ENCODE measurements around the gene CSNK1A1. TPM values are rescaled to one million over a fixed set of nuclear protein-coding genes. Genes with fewer than 3 reads are reported as not detected.
"Not testable (repeated sequence)": the region's sequence is repeated elsewhere in the genome, so short reads cannot be mapped to it uniquely, and the experiment has no call there.

CSNK1A1 gene
- 100 to 1,000 TPM; 169 to 203 TPM for total RNA-seq

- H3K4me3 Mint-ChIP-seq: peak within 1 kb of the TSS; percentile 95
- POLR2A ChIA-PET: interaction anchor here (0.5 to 3.3 kb wide), 8 partner anchors 11 to 206 kb away, joined by 3 to 31 read pairs (median 4); partner anchors contain the start of genes GRPEL2 and PCYOX1L
Measured at GRCh38 chr5:149551227-149552037, at the start of gene CSNK1A1. TSS of gene CSNK1A1 (minus strand) at chr5:149551439. CDS start at chr5:149550964, 475 bp downstream.

GRCh38 chr5:149600932-149601331 is 49.7 kb upstream of the CSNK1A1 start:
- ChIA-PET POLR2A (no interaction called here), CTCF (interaction anchor here (0.9 kb wide), 1 partner anchor 219 kb away, joined by 4 read pairs; no protein-coding TSS in a partner anchor)
- Mint-ChIP-seq H3K9me3 (ENCODE audit: low read depth) (no peaks in the 10 kb centered on the region), H3K27ac (no peak overlapping the region), H3K4me3 (no peak overlapping the region), H3K36me3 (ENCODE audit: low read depth) (no peaks in the 10 kb centered on the region), H3K4me1 (no peaks in the 10 kb centered on the region), H3K27me3 (no peaks in the 10 kb centered on the region)
- no peak for DNase-seq
- intact Hi-C loops (cut with DNase I, micrococcal nuclease): no loop called here
- no peak for ATAC-seq

More at GRCh38 chr5:149551227-149552037, at the start of gene CSNK1A1:
- CTCF ChIA-PET: interaction anchor here (0.6 to 2.9 kb wide), 22 partner anchors 8 to 800 kb away, joined by 3 to 20 read pairs (median 4); partner anchors contain the start of genes ARHGEF37 and GRPEL2
- peak; percentile 100 for DNase-seq
- H3K36me3 Mint-ChIP-seq (ENCODE audit: low read depth): peaks cover 41% of the 10 kb centered on the region
- intact Hi-C loops (cut with DNase I, micrococcal nuclease): loop anchor here (1.0 to 2.0 kb wide), 7 partner anchors 25 to 1169 kb away; partner anchors contain the start of genes GRPEL2 (in 2 of the 2), FBXO38 (in 1 of the 2), HMGXB3 (in 1 of the 2) and RPS14 (in 1 of the 2)
- H3K4me1 Mint-ChIP-seq: peaks cover 27% of the 10 kb centered on the region
- peak within 1 kb of the TSS; percentile 100 for H3K27ac Mint-ChIP-seq
- ATAC-seq: peak; percentile 90
- H3K27me3 Mint-ChIP-seq: no peaks in the 10 kb centered on the region
- H3K9me3 Mint-ChIP-seq (ENCODE audit: low read depth): no peaks in the 10 kb centered on the region

DNA sequence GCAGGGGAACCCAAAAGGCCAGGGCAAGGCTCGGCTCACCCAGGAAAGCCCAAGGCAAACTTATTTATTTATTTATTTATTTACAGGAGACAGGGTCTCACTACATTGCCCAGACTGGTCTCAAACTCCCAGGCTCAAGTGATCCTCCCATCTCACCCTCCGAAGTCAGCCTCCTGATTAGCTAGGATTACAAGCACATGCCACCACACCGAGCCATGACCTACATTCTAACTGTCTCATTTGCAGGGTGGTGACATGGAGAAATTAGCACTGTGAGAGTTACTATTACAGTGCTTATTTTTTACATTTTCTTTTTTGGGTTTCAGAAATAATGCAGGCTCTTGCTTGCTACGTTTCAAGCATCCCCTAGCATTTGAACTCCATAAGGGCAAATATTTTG is 48.1 kb upstream of the CSNK1A1 start:
- CTCF ChIA-PET: no interaction called here
- no peaks in the 10 kb centered on the region for H3K4me1 Mint-ChIP-seq
- POLR2A ChIA-PET: no interaction called here
- H3K36me3 Mint-ChIP-seq (ENCODE audit: low read depth): no peaks in the 10 kb centered on the region
- H3K27ac Mint-ChIP-seq: no peak overlapping the region
- no peak overlapping the region for H3K4me3 Mint-ChIP-seq
- DNase-seq (no peak), ATAC-seq (no peak)
- H3K27me3 Mint-ChIP-seq: no peaks in the 10 kb centered on the region
- H3K9me3 Mint-ChIP-seq (ENCODE audit: low read depth): no peaks in the 10 kb centered on the region
- intact Hi-C loops (cut with DNase I, micrococcal nuclease): no loop called here

DNA sequence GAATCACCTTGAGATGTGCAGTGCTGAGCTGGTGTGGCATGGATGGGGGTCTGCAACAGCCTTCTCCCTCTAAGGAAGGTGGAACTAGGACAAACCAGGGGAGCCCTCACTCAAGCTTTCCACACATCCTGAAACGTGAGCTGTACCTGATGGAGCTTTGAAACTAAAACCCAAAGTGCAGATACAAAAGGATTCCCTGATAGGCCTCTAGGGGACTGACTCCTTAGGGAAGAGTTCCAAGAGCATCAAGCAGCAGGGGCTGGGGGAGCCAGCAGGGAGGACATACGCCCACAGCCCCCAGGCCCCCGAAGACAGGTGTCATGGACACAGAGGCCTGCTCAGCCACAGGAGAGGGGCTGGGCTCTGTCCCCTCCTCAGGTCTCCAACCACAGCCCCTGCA is 47.7 kb upstream of the CSNK1A1 start:
- Mint-ChIP-seq H3K4me1 (no peaks in the 10 kb centered on the region), H3K9me3 (ENCODE audit: low read depth) (no peaks in the 10 kb centered on the region), H3K36me3 (ENCODE audit: low read depth) (no peaks in the 10 kb centered on the region), H3K4me3 (no peak overlapping the region), H3K27me3 (no peaks in the 10 kb centered on the region), H3K27ac (no peak overlapping the region)
- intact Hi-C loops (cut with DNase I, micrococcal nuclease): no loop called here
- ATAC-seq: no peak
- POLR2A ChIA-PET: no interaction called here
- DNase-seq: no peak
- CTCF ChIA-PET: interaction anchor here (0.6 to 0.7 kb wide), 2 partner anchors 126 to 433 kb away, joined by 3 read pairs; no protein-coding TSS in a partner anchor

GRCh38 chr5:149598234-149598633 is 47.0 kb upstream of the CSNK1A1 start:
- H3K4me1 Mint-ChIP-seq; H3K9me3 Mint-ChIP-seq (ENCODE audit: low read depth); ATAC-seq; H3K4me3 Mint-ChIP-seq; H3K36me3 Mint-ChIP-seq (ENCODE audit: low read depth); POLR2A ChIA-PET; intact Hi-C loops (cut with DNase I, micrococcal nuclease); DNase-seq; H3K27me3 Mint-ChIP-seq; H3K27ac Mint-ChIP-seq: not testable (repeated sequence)
- CTCF ChIA-PET: interaction anchor here (0.6 to 1.0 kb wide), 4 partner anchors 11 to 432 kb away, joined by 3 read pairs; no protein-coding TSS in a partner anchor

- Mint-ChIP-seq H3K36me3 (ENCODE audit: low read depth) (no peaks in the 10 kb centered on the region), H3K9me3 (ENCODE audit: low read depth) (no peaks in the 10 kb centered on the region), H3K27me3 (peaks cover 2% of the 10 kb centered on the region), H3K4me3 (no peak overlapping the region), H3K4me1 (no peaks in the 10 kb centered on the region), H3K27ac (no peak overlapping the region)
- intact Hi-C loops (cut with DNase I, micrococcal nuclease): no loop called here
- POLR2A ChIA-PET: no interaction called here
- no peak for DNase-seq
- CTCF ChIA-PET: interaction anchor here (0.7 to 2.0 kb wide), 3 partner anchors 10 to 216 kb away, joined by 3 to 7 read pairs (median 3); no protein-coding TSS in a partner anchor
- no peak for ATAC-seq
Measured at GRCh38 chr5:149597618-149598017, 46.4 kb upstream of the CSNK1A1 start.

- peaks cover 2% of the 10 kb centered on the region for H3K27me3 Mint-ChIP-seq
- no peaks in the 10 kb centered on the region for H3K4me1 Mint-ChIP-seq
- ChIA-PET POLR2A (no interaction called here), CTCF (interaction anchor here (0.5 to 2.0 kb wide), 2 partner anchors 22 to 342 kb away, joined by 3 to 7 read pairs; no protein-coding TSS in a partner anchor)
- H3K4me3 Mint-ChIP-seq: no peak overlapping the region
- H3K27ac Mint-ChIP-seq: no peak overlapping the region
- ATAC-seq (no peak), DNase-seq (no peak)
- intact Hi-C loops (cut with DNase I, micrococcal nuclease): no loop called here
- H3K9me3 Mint-ChIP-seq (ENCODE audit: low read depth): no peaks in the 10 kb centered on the region
- H3K36me3 Mint-ChIP-seq (ENCODE audit: low read depth): no peaks in the 10 kb centered on the region
Measured at GRCh38 chr5:149596712-149597111, 45.5 kb upstream of the CSNK1A1 start.

DNA sequence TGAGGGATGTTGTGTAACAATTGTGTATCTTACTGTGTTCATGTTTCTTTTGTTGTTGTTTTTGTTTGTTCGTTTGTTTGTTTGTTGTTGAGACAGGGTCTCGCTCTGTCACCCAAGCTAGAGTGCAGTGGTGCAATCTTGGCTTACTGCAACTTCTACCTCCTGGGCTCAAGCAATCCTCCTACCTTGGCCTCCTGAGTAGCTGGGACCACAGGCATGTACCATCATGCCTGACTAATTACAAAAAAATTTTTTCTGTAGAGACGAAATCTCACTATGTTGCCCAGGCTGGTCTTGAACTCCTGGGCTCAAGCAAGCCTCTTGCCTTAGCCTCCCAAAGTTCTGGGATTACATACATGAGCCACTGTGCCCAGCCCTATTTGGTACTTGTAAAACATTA is 43.9 kb upstream of the CSNK1A1 start:
- H3K4me3 Mint-ChIP-seq; DNase-seq; H3K9me3 Mint-ChIP-seq (ENCODE audit: low read depth); H3K27ac Mint-ChIP-seq; H3K36me3 Mint-ChIP-seq (ENCODE audit: low read depth); H3K4me1 Mint-ChIP-seq; ATAC-seq; intact Hi-C loops (cut with DNase I, micrococcal nuclease); H3K27me3 Mint-ChIP-seq: not testable (repeated sequence)
- POLR2A ChIA-PET: interaction anchor here (0.7 kb wide), 1 partner anchor 91 kb away, joined by 3 read pairs; no protein-coding TSS in a partner anchor
- CTCF ChIA-PET: interaction anchor here (0.6 to 1.0 kb wide), 2 partner anchors 42 to 161 kb away, joined by 3 to 4 read pairs; no protein-coding TSS in a partner anchor

- no peak for DNase-seq
- Mint-ChIP-seq H3K27ac (no peak overlapping the region), H3K27me3 (peaks cover 2% of the 10 kb centered on the region), H3K9me3 (ENCODE audit: low read depth) (no peaks in the 10 kb centered on the region), H3K36me3 (ENCODE audit: low read depth) (no peaks in the 10 kb centered on the region), H3K4me1 (no peaks in the 10 kb centered on the region), H3K4me3 (no peak overlapping the region)
- intact Hi-C loops (cut with DNase I, micrococcal nuclease): no loop called here
- POLR2A ChIA-PET: no interaction called here
- CTCF ChIA-PET: interaction anchor here (0.9 to 1.0 kb wide), 2 partner anchors 23 to 43 kb away, joined by 3 read pairs; no protein-coding TSS in a partner anchor
- no peak for ATAC-seq
Measured at GRCh38 chr5:149594206-149594895, 43.1 kb upstream of the CSNK1A1 start.

DNA sequence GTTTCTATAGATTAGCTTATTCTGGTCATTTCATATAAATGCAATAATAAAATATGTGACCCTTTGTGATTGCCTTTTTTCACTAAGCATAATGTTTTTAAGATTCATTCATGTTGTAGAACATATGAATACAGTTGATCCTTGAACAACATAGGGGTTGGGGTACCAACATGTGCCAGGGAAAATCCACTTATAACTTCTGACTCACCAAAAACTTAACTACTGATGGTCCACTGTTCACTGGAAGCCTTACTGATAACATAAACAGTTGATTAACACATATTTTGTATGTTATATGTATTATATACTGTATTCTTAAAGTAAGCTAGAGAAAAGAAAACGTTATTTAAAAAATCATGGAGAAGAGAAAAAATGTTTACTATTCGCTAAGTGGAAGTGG is 42.1 kb upstream of the CSNK1A1 start:
- no peak overlapping the region for H3K4me3 Mint-ChIP-seq
- H3K36me3 Mint-ChIP-seq (ENCODE audit: low read depth): no peaks in the 10 kb centered on the region
- no peak for DNase-seq
- intact Hi-C loops (cut with DNase I, micrococcal nuclease): no loop called here
- H3K9me3 Mint-ChIP-seq (ENCODE audit: low read depth): no peaks in the 10 kb centered on the region
- no peak for ATAC-seq
- H3K27ac Mint-ChIP-seq: no peak overlapping the region
- H3K4me1 Mint-ChIP-seq: no peaks in the 10 kb centered on the region
- peaks cover 2% of the 10 kb centered on the region for H3K27me3 Mint-ChIP-seq
- ChIA-PET POLR2A (no interaction called here), CTCF (interaction anchor here (1.1 kb wide), 1 partner anchor 28 kb away, joined by 3 read pairs; no protein-coding TSS in a partner anchor)

GRCh38 chr5:149588936-149589335 is 37.7 kb upstream of the CSNK1A1 start:
- POLR2A ChIA-PET: no interaction called here
- no peaks in the 10 kb centered on the region for H3K36me3 Mint-ChIP-seq (ENCODE audit: low read depth)
- intact Hi-C loops (cut with DNase I, micrococcal nuclease): no loop called here
- DNase-seq: no peak
- peaks cover 2% of the 10 kb centered on the region for H3K27me3 Mint-ChIP-seq
- no peak for ATAC-seq
- H3K4me3 Mint-ChIP-seq: no peak overlapping the region
- CTCF ChIA-PET: interaction anchor here (0.6 to 1.5 kb wide), 5 partner anchors 9 to 1505 kb away, joined by 3 to 5 read pairs (median 3); partner anchors contain the start of gene PPARGC1B
- H3K9me3 Mint-ChIP-seq (ENCODE audit: low read depth): no peaks in the 10 kb centered on the region
- peaks cover 9% of the 10 kb centered on the region for H3K4me1 Mint-ChIP-seq
- no peak overlapping the region for H3K27ac Mint-ChIP-seq
